Stimulated activated CD4-positive, alpha-beta T cell treated with anti-CD3 and anti-CD28 coated beads, Interleukin-1b, Interleukin-23, amount 100 ng/mL, for 24 hours (primary cell): ENCODE data around the gene RADIL.

Experiments
- DNase-seq, 4 experiments: peaks; one replicate each; pipeline ENCODE4 v3.0.0-alpha.2; 2020; ENCODE audit warnings: low read depth in 4 of 4, low spot score in 1 of 4

Gene RADIL

GRCh38 chr7:4759211-4759610, 124.3 kb downstream of the RADIL start:
- DNase-seq: no peak

GRCh38 chr7:4758791-4759190, 124.7 kb downstream of the RADIL start:
- no peak for DNase-seq

- DNase-seq: no peak
Measured at GRCh38 chr7:4758111-4758510, 125.4 kb downstream of the RADIL start.

- no peak for DNase-seq
Measured at GRCh38 chr7:4755045-4755444, 128.5 kb downstream of the RADIL start.

- no peak for DNase-seq
Measured at GRCh38 chr7:4754433-4755010, 129.0 kb downstream of the RADIL start.

- DNase-seq: peak; percentile 69 to 80 (median 73)
Measured at GRCh38 chr7:4753598-4754432, 129.7 kb downstream of the RADIL start.

- no peak for DNase-seq
Measured at GRCh38 chr7:4751398-4751947, 132.0 kb downstream of the RADIL start.

GRCh38 chr7:4749798-4750197, 133.7 kb downstream of the RADIL start:
- no peak for DNase-seq

GRCh38 chr7:4749363-4749762, 134.2 kb downstream of the RADIL start:
- DNase-seq: no peak
